Osteoblast (primary cell): ENCODE measurements around the gene VSIG10. TPM values are rescaled to one million over a fixed set of nuclear protein-coding genes. Genes with fewer than 3 reads are reported as not detected.
A peak's percentile ranks its signal among the peaks of the same experiment; 100 is the strongest.
"Not testable (repeated sequence)": the region's sequence is repeated elsewhere in the genome, so short reads cannot be mapped to it uniquely, and the experiment has no call there.

ENCODE experiments used
- DNase-seq: peaks from one replicate; pipeline ENCODE4 v3.0.0; 2011; ENCODE audit warnings: low spot score, mixed read lengths; ENCODE audit not compliant: insufficient read length; ENCODE audit errors: missing footprints
- H2AFZ ChIP-seq: 2 replicates; pipeline ENCODE4 v1.6.0; 2011; ENCODE audit warnings: mild to moderate bottlenecking, low read length
- H3K27ac ChIP-seq: 2 replicates; pipeline ENCODE4 v1.5.1; 2011; ENCODE audit warnings: mild to moderate bottlenecking, low read depth, low read length, moderate library complexity
- H3K27me3 ChIP-seq: 2 replicates; pipeline ENCODE4 v1.6.0; 2012; ENCODE audit warnings: mild to moderate bottlenecking, control low read depth, inconsistent platforms, low read length, moderate library complexity; ENCODE audit not compliant: insufficient read depth
- H3K36me3 ChIP-seq: 2 replicates; pipeline ENCODE4 v1.5.1; 2011; ENCODE audit warnings: mild to moderate bottlenecking, low read length, control low read depth, moderate library complexity; ENCODE audit not compliant: insufficient read depth
- H3K4me1 ChIP-seq: 2 replicates; pipeline ENCODE4 v1.5.1; 2011; ENCODE audit warnings: mild to moderate bottlenecking, low read length, control low read depth, moderate library complexity; ENCODE audit not compliant: insufficient read depth
- H3K4me2 ChIP-seq: 2 replicates; pipeline ENCODE4 v1.6.0; 2011; ENCODE audit warnings: mild to moderate bottlenecking, low read length; ENCODE audit not compliant: insufficient read depth
- H3K4me3 ChIP-seq: fragments of 200-600 bp; sonication (generic); 3 replicates; pipeline ENCODE4 v1.5.1; 2012; ENCODE audit warnings: mild to moderate bottlenecking, low read length, inconsistent platforms; ENCODE audit not compliant: insufficient read depth
- H3K79me2 ChIP-seq: 2 replicates; pipeline ENCODE4 v1.6.0; 2012; ENCODE audit warnings: mild to moderate bottlenecking, low read length, control low read depth, inconsistent platforms; ENCODE audit not compliant: insufficient read depth
- H3K9me3 ChIP-seq: 2 replicates; pipeline ENCODE4 v1.5.1; 2011; ENCODE audit warnings: low read depth, low read length, control low read depth
- H4K20me1 ChIP-seq: 2 replicates; pipeline ENCODE4 v1.6.0; 2012; ENCODE audit warnings: mild to moderate bottlenecking, low read length, control low read depth; ENCODE audit not compliant: insufficient read depth
- total RNA-seq: library from RNA; depleted of rRNA; stranded (reverse); fragments of >200 nt; gene quantifications from 2 replicates; pipeline ENCODE4 v1.2.3, GENCODE V29; 2012
- TF ChIP-seq, protein P1 (sequence below): IDR thresholded peaks from 2 replicates; pipeline ENCODE4 v1.5.1; 2011; ENCODE audit warnings: mild to moderate bottlenecking, low read depth, low read length, moderate library complexity; ENCODE audit errors: extremely low read depth

VSIG10 gene
- total RNA-seq, 1 donor, result 30.4 TPM

- no peaks in the 10 kb centered on the region for H3K9me3 ChIP-seq
- no peak for DNase-seq
- peaks cover 45% of the 10 kb centered on the region for H3K79me2 ChIP-seq
- H3K4me1 ChIP-seq, result peaks cover 5% of the 10 kb centered on the region
- peaks cover 4% of the 10 kb centered on the region for H4K20me1 ChIP-seq
- no peaks in the 10 kb centered on the region for H3K27me3 ChIP-seq
- H3K4me2 ChIP-seq, result peak overlapping the region; percentile 75
- peak overlapping the region; percentile 96 for H3K4me3 ChIP-seq
- peak overlapping the region; percentile 76 for H3K27ac ChIP-seq
- TF ChIP-seq, protein P1, sequence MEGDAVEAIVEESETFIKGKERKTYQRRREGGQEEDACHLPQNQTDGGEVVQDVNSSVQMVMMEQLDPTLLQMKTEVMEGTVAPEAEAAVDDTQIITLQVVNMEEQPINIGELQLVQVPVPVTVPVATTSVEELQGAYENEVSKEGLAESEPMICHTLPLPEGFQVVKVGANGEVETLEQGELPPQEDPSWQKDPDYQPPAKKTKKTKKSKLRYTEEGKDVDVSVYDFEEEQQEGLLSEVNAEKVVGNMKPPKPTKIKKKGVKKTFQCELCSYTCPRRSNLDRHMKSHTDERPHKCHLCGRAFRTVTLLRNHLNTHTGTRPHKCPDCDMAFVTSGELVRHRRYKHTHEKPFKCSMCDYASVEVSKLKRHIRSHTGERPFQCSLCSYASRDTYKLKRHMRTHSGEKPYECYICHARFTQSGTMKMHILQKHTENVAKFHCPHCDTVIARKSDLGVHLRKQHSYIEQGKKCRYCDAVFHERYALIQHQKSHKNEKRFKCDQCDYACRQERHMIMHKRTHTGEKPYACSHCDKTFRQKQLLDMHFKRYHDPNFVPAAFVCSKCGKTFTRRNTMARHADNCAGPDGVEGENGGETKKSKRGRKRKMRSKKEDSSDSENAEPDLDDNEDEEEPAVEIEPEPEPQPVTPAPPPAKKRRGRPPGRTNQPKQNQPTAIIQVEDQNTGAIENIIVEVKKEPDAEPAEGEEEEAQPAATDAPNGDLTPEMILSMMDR, result no peak
- H2AFZ ChIP-seq, result peak overlapping the region; percentile 85
- H3K36me3 ChIP-seq, result peaks cover 29% of the 10 kb centered on the region
Observed at GRCh38 chr12:118137148-118137678, 33.4 kb upstream of the VSIG10 start.

GRCh38 chr12:118136559-118137003, 32.8 kb upstream of the VSIG10 start:
- H2AFZ ChIP-seq, result peak overlapping the region; percentile 85
- peaks cover 5% of the 10 kb centered on the region for H3K4me1 ChIP-seq
- peak overlapping the region; percentile 96 for H3K4me3 ChIP-seq
- peak overlapping the region; percentile 75 for H3K4me2 ChIP-seq
- H3K36me3 ChIP-seq, result peaks cover 26% of the 10 kb centered on the region
- no peak for DNase-seq
- no peaks in the 10 kb centered on the region for H3K27me3 ChIP-seq
- peaks cover 4% of the 10 kb centered on the region for H4K20me1 ChIP-seq
- TF ChIP-seq, protein P1, result no peak
- H3K9me3 ChIP-seq, result no peaks in the 10 kb centered on the region
- H3K27ac ChIP-seq, result peak overlapping the region; percentile 76
- H3K79me2 ChIP-seq, result peaks cover 43% of the 10 kb centered on the region

GRCh38 chr12:118135788-118136558, 32.2 kb upstream of the VSIG10 start, which contains the start of gene PEBP1:
Gene PEBP1, plus strand, starts transcription at chr12:118136124. Its CDS starts 86 bp downstream, at chr12:118136210.
- peaks cover 5% of the 10 kb centered on the region for H3K4me1 ChIP-seq
- peaks cover 22% of the 10 kb centered on the region for H3K36me3 ChIP-seq
- H3K4me3 ChIP-seq, result peak within 1 kb of the TSS; percentile 96
- no peaks in the 10 kb centered on the region for H3K27me3 ChIP-seq
- H3K27ac ChIP-seq, result peak within 1 kb of the TSS; percentile 76
- peaks cover 4% of the 10 kb centered on the region for H4K20me1 ChIP-seq
- peak within 1 kb of the TSS; percentile 89 for H2AFZ ChIP-seq
- peak within 1 kb of the TSS; percentile 75 for H3K4me2 ChIP-seq
- H3K9me3 ChIP-seq, result no peaks in the 10 kb centered on the region
- DNase-seq, result peak; percentile 99
- H3K79me2 ChIP-seq, result peaks cover 40% of the 10 kb centered on the region
- TF ChIP-seq, protein P1, result no peak

DNA sequence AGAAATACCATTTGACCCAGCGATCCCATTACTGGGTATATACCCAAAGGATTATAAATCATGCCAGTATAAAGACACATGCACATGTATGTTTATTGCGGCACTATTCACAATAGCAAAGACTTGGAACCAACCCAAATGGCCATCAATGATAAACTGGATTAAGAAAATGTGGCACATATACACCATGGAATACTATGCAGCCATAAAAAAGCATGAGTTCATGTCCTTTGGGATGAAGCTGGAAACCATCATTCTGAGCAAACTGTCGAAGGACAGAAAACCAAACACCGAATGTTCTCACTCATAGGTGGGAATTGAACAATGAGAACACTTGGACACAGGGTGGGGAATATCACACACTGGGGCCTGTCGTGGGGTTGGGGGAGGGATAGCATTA, 25.6 kb upstream of the VSIG10 start:
- H3K4me1 ChIP-seq, H3K4me2 ChIP-seq, H3K36me3 ChIP-seq, H3K4me3 ChIP-seq, H3K79me2 ChIP-seq, DNase-seq, H3K27me3 ChIP-seq, H4K20me1 ChIP-seq, H3K27ac ChIP-seq, H3K9me3 ChIP-seq, H2AFZ ChIP-seq: not testable (repeated sequence)
